GM12878 (cell line): ENCODE data around the gene CNOT8.
"Not testable (repeated sequence)": the region's sequence is repeated elsewhere in the genome, so short reads cannot be mapped to it uniquely, and the experiment has no call there.

ENCODE experiments used
- IKZF2 ChIP-seq, 2 experiments: fragments of 450-650 bp; IDR thresholded peaks; 2 replicates each; pipeline ENCODE4 v1.6.1; 2017; ENCODE audit warnings: mild to moderate bottlenecking in 2 of 2, moderate library complexity in 2 of 2
- POU2F2 ChIP-seq: IDR thresholded peaks from 3 replicates; pipeline ENCODE4 v1.6.1; 2011; ENCODE audit warnings: low read depth, mild to moderate bottlenecking, low read length, borderline replicate concordance
- SREBF1 ChIP-seq: IDR thresholded peaks from 2 replicates; pipeline ENCODE4 v1.6.1; 2012; ENCODE audit warnings: mild to moderate bottlenecking, low read length
- STAT3 ChIP-seq: IDR thresholded peaks from 2 replicates; pipeline ENCODE4 v1.6.1; 2011; ENCODE audit warnings: low read depth, low read length, improper control_type of control experiment
- SUZ12 ChIP-seq: fragments of 200-600 bp; sonication (generic); IDR thresholded peaks from one replicate; pipeline ENCODE4 v1.6.1; 2018; ENCODE audit warnings: antibody characterized with exemption, mild to moderate bottlenecking; ENCODE audit not compliant: unreplicated experiment
- TCF7 ChIP-seq: IDR thresholded peaks from 2 replicates; pipeline ENCODE4 v1.6.1; 2014; ENCODE audit warnings: antibody characterized with exemption, borderline replicate concordance
- TF ChIP-seq, protein P1 (sequence below), 3 experiments: IDR thresholded peaks in 2 of 3; conservative IDR thresholded peaks in 1 of 3; 2 replicates each; pipeline ENCODE4 v1.5.1; 2011; ENCODE audit warnings: low read depth in 3 of 3, low read length in 3 of 3, mild to moderate bottlenecking in 3 of 3, control low read depth in 2 of 3, moderate library complexity in 2 of 3, inconsistent platforms in 1 of 3, mixed read lengths in 1 of 3; ENCODE audit not compliant: control insufficient read depth in 2 of 3, insufficient read depth in 1 of 3; ENCODE audit errors: extremely low read depth in 1 of 3
- TF ChIP-seq, protein P2 (sequence below): fragments of 450-650 bp; IDR thresholded peaks from 2 replicates; pipeline ENCODE4 v1.6.1; 2014; ENCODE audit warnings: mild to moderate bottlenecking

DNA sequence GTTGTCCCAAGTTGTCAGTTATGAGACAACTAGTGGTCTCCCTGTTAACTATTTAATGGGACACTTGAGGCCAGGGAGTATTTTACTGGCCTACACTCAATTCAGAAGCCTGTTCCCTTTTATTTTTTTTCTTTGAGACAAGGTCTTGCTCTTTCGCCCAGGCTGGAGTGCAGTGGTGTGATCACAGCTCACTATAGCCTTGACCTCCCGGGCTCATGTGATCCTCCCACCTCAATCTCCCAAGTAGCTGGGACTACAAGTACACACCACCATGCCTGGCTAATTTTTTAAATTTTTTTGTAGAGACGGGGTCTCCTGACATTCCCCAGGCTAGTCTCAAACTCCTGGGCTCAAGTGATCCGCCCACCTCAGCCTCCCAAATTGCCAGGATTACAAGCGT lies 35.5 kb upstream of the CNOT8 start:
- TF ChIP-seq, protein P1, sequence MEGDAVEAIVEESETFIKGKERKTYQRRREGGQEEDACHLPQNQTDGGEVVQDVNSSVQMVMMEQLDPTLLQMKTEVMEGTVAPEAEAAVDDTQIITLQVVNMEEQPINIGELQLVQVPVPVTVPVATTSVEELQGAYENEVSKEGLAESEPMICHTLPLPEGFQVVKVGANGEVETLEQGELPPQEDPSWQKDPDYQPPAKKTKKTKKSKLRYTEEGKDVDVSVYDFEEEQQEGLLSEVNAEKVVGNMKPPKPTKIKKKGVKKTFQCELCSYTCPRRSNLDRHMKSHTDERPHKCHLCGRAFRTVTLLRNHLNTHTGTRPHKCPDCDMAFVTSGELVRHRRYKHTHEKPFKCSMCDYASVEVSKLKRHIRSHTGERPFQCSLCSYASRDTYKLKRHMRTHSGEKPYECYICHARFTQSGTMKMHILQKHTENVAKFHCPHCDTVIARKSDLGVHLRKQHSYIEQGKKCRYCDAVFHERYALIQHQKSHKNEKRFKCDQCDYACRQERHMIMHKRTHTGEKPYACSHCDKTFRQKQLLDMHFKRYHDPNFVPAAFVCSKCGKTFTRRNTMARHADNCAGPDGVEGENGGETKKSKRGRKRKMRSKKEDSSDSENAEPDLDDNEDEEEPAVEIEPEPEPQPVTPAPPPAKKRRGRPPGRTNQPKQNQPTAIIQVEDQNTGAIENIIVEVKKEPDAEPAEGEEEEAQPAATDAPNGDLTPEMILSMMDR (IDR thresholded peaks at IDR 0.05 in 2 of 3, conservative IDR thresholded peaks at IDR 0.05 in 1 of 3; ENCODE audit: control insufficient read depth in 2 of 3, extremely low read depth in 1 of 3, insufficient read depth in 1 of 3, low read depth in 3 of 3, low read length in 3 of 3), result not testable (repeated sequence)
- TF ChIP-seq TCF7; SREBF1; STAT3; SUZ12; IKZF2 (IDR thresholded peaks at IDR 0.05); POU2F2: not testable (repeated sequence)
- TF ChIP-seq, protein P2, sequence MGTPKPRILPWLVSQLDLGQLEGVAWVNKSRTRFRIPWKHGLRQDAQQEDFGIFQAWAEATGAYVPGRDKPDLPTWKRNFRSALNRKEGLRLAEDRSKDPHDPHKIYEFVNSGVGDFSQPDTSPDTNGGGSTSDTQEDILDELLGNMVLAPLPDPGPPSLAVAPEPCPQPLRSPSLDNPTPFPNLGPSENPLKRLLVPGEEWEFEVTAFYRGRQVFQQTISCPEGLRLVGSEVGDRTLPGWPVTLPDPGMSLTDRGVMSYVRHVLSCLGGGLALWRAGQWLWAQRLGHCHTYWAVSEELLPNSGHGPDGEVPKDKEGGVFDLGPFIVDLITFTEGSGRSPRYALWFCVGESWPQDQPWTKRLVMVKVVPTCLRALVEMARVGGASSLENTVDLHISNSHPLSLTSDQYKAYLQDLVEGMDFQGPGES, result not testable (repeated sequence)
